Body of pancreas (tissue), 4 donors: ENCODE data around the gene HIKESHI. TPM values are rescaled to one million over a fixed set of nuclear protein-coding genes. Genes with fewer than 3 reads are reported as not detected.
"Not testable (repeated sequence)": the region's sequence is repeated elsewhere in the genome, so short reads cannot be mapped to it uniquely, and the experiment has no call there.

ENCODE experiments used
- ATAC-seq: fragments of 150-250 bp; one replicate; pipeline ENCODE4 v1.9.1; 2016
- DNase-seq, 4 donors: peaks; one replicate each; pipeline ENCODE4 v3.0.0-alpha.2; 2019
- H3K27ac ChIP-seq, 4 donors: fragments of 200-600 bp; sonication (generic); 1 replicate in 3 of 4; 2 replicates in 1 of 4; pipeline versions ENCODE4 v1.5.1 to v1.6.1; 2016 to 2019; ENCODE audit warnings: mild to moderate bottlenecking in 1 of 4, mixed read lengths in 1 of 4, moderate library complexity in 1 of 4
- H3K27me3 ChIP-seq, 2 donors: fragments of 200-600 bp; sonication (generic); one replicate each; pipeline ENCODE4 v1.6.0; 2016; ENCODE audit warnings: mild to moderate bottlenecking in 1 of 2
- H3K36me3 ChIP-seq, 2 donors: fragments of 200-600 bp; sonication (generic); replicated peaks in 1 of 2; 2 replicates each; pipeline ENCODE4 v1.5.1; 2016; ENCODE audit warnings: low read depth in 2 of 2; ENCODE audit not compliant: insufficient read depth in 1 of 2
- H3K4me1 ChIP-seq: fragments of 200-600 bp; sonication (generic); one replicate; pipeline ENCODE4 v1.6.0; 2016
- H3K4me3 ChIP-seq, 2 donors: fragments of 200-600 bp; sonication (generic); 1 replicate in 1 of 2; 2 replicates in 1 of 2; pipeline ENCODE4 v1.5.1; 2016 to 2019
- H3K9me3 ChIP-seq, 3 donors: fragments of 200-600 bp; sonication (generic); 1 replicate in 2 of 3; 2 replicates in 1 of 3; pipeline ENCODE4 v1.5.1; 2016
- CTCF ChIP-seq, 7 experiments: fragments of 450-650 bp in 4 of 7; fragments of 200-600 bp in 3 of 7; sonication (generic) in 3 of 7; IDR thresholded peaks; one replicate each; pipeline ENCODE4 v1.5.1; 2016 to 2019; ENCODE audit warnings: antibody characterized with exemption in 7 of 7
- POLR2A ChIP-seq, 3 donors: fragments of 450-650 bp; IDR thresholded peaks; one replicate each; pipeline ENCODE4 v1.6.1; 2016; ENCODE audit warnings: antibody characterized with exemption in 3 of 3, mild to moderate bottlenecking in 2 of 3
- whole genome bisulfite sequencing, 2 donors: methylation state at CpG; one replicate each; pipeline ENCODE4 v1.1.5; 2017; 5-methylcytosine and 5-hydroxymethylcytosine counted together
- intact Hi-C: fragments of 100-400 bp; cut with DNase I; formaldehyde crosslinking; loops from one replicate; pipeline ENCODE4 v1.15.1; 2023
- total RNA-seq, 2 donors: library from RNA; depleted of rRNA; stranded (reverse); fragments of >200 nt; gene quantifications; one replicate each; pipeline ENCODE4 v1.1.0, GENCODE V29; 2016

HIKESHI gene
- total RNA-seq, 2 donors from 2014 or later = 9.2 to 18.9 TPM

- no peak for TF ChIP-seq POLR2A (IDR thresholded peaks at IDR 0.05)
- no peak for TF ChIP-seq CTCF (IDR thresholded peaks at IDR 0.05)
- H3K9me3 ChIP-seq = no peaks in the 10 kb centered on the region
- H3K4me3 ChIP-seq = peak overlapping the region; percentile 65 to 93
- no peaks in the 10 kb centered on the region for H3K27me3 ChIP-seq
- ATAC-seq = no peak
- no peak overlapping the region for H3K27ac ChIP-seq
- H3K36me3 ChIP-seq = no peaks in the 10 kb centered on the region
- intact Hi-C loops = no loop called here
- no peak for DNase-seq
- 56 to 61% methylated on average over 2 of the region's 2 CpGs for WGBS, 2 donors
- H3K4me1 ChIP-seq = peaks cover 13% of the 10 kb centered on the region
Measured at GRCh38 chr11:86303257-86303656, 1.2 kb downstream of the HIKESHI start.

GRCh38 chr11:86308710-86309109 lies 6.7 kb downstream of the HIKESHI start:
- ATAC-seq, H3K4me1 ChIP-seq, intact Hi-C loops, DNase-seq, H3K27me3 ChIP-seq, H3K9me3 ChIP-seq, H3K4me3 ChIP-seq, H3K27ac ChIP-seq, H3K36me3 ChIP-seq: not testable (repeated sequence)
- WGBS, 2 donors = 86 to 97% methylated on average over 3 to 4 of the region's 4 CpGs

DNA sequence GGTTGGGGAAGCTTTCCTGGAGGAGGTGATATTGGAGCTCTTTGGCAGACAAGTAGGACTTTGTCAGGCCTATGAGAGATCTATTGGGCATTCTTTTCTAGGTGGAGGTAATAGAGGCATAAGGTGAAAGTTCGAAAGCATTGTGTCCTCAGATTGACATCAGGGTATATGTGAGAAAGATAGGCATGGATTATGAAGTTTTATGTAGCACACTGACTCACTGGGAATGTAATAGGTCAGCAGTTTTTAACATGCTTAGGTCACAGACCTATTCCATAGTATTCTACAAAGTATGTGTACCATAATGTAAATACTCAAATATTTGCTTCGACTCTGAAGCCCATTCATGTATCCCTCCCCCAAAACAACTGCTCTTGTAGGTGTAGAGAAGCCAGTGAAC lies 11.8 kb downstream of the HIKESHI start:
- Histone ChIP-seq H3K9me3 (no peaks in the 10 kb centered on the region), H3K36me3 (no peaks in the 10 kb centered on the region), H3K27me3 (no peaks in the 10 kb centered on the region), H3K4me3 (no peak overlapping the region), H3K27ac (no peak overlapping the region), H3K4me1 (no peaks in the 10 kb centered on the region)
- TF ChIP-seq CTCF (IDR thresholded peaks at IDR 0.05) = no peak
- no peak for TF ChIP-seq POLR2A (IDR thresholded peaks at IDR 0.05)
- DNase-seq (no peak), ATAC-seq (no peak)
- WGBS, 2 donors = 86 to 94% methylated on average over 2 of the region's 2 CpGs
- intact Hi-C loops = no loop called here

- no peak for DNase-seq
- no peak overlapping the region for H3K4me3 ChIP-seq
- TF ChIP-seq CTCF (IDR thresholded peaks at IDR 0.05) (no peak), POLR2A (IDR thresholded peaks at IDR 0.05) (no peak)
- H3K9me3 ChIP-seq = no peaks in the 10 kb centered on the region
- H3K36me3 ChIP-seq = no peaks in the 10 kb centered on the region
- no peak overlapping the region for H3K27ac ChIP-seq
- no peaks in the 10 kb centered on the region for H3K4me1 ChIP-seq
- ATAC-seq = no peak
- intact Hi-C loops = no loop called here
- 76 to 83% methylated on average over 2 of the region's 2 CpGs for WGBS, 2 donors
- H3K27me3 ChIP-seq = no peaks in the 10 kb centered on the region
Measured at GRCh38 chr11:86314636-86315035, 12.6 kb downstream of the HIKESHI start.

GRCh38 chr11:86335131-86335767 lies 33.2 kb downstream of the HIKESHI start:
- TF ChIP-seq CTCF (IDR thresholded peaks at IDR 0.05) = no peak
- TF ChIP-seq POLR2A (IDR thresholded peaks at IDR 0.05) = no peak
- H3K36me3 ChIP-seq = peaks cover 0 to 2% of the 10 kb centered on the region in 2 donors
- H3K4me3 ChIP-seq = no peak overlapping the region
- no peaks in the 10 kb centered on the region for H3K27me3 ChIP-seq
- no peak overlapping the region for H3K27ac ChIP-seq
- ATAC-seq (no peak), DNase-seq (no peak)
- whole genome bisulfite sequencing, 2 donors = 94 to 98% methylated on average over 6 of the region's 6 CpGs
- no peaks in the 10 kb centered on the region for H3K9me3 ChIP-seq
- no peaks in the 10 kb centered on the region for H3K4me1 ChIP-seq
- intact Hi-C loops = no loop called here
